ENCODE measurements around the gene KRTAP20-1.

The KRTAP20-1 gene, protein sequence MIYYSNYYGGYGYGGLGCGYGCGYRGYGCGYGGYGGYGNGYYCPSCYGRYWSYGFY

DNA sequence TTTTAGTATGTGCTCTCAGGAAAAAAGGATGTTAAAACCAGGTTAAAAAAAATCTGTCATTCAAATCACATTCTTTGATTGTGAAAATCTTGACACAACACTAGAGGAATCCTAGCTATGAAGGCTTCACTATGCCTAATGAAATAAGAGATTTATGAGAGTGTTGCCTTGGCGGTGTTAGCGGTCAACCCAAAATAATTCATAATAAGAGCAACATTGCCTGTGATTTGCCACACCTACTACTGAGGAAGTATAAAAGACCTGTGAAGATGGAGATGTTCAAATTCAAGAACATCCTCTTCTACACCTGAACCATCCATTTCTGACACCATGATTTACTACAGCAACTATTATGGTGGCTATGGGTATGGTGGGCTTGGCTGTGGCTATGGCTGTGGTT, at the start of gene KRTAP20-1:
TSS of gene KRTAP20-1 (plus strand) at position 301 of the 400 bp plus-strand sequence. CDS start at position 331, 30 bp downstream.
- no peak for DNase-seq (ENCODE audit: low read depth in 2 of 2, low spot score in 1 of 2)

DNA sequence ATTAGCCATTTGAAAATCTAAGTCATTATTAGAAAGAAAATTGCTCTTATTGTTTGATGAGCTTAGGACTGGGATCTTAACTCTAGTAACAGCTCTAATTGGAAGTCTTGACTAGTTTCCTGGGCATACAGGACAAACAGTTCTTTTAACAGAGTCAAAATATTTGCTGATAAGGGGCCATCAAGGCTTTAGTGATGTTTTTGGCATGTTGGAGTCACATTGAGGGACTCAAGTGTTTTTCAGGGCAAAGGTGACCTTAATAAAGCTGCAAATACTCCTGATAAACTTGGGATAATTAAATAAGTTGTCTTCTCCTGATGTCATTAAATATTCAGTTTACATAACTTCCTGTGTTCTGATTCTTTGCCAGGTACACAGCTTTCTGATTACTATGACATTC, 48.6 kb upstream of the KRTAP20-1 start:
- no peak for DNase-seq (ENCODE audit: low read depth in 2 of 2, low spot score in 1 of 2)

DNA sequence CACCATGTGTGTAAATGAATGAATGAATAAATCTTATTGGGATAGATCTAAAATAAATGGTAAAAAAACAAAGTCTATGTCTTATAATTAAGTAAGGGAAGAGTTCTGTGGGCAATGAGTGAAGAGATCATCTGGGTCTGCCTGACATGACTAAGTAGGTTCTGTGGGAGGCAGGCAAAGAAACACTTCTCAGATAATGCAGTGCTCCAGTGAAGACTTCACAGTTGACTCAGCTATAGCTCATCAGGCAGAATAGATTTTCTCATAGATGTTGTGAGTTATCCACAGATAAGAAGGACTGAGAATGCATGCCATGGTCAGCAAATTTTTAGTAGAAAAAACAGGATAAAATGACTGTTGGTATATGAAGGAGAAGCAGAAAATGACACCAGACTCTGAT, 38.5 kb upstream of the KRTAP20-1 start:
- no peak for DNase-seq (ENCODE audit: low read depth in 2 of 2, low spot score in 1 of 2)

DNA sequence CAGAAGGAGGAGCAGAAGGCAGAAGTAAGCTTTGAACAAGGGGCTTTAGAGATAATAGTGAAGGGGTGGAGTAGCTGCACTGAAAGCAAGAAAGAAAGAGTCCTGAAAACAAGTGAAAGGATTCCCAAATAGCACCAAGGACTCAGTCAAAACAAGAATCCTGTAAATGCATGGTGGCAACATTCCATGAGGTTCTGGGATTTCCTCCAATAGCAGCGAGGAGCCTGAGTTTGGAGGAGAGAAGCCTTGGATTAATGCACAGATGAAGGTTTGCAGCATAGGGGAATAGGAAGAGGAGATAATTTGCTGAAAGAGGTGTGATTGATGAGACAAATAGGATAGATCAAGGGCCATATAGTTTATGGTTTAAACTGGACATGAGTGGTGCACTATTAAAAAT, 36.9 kb upstream of the KRTAP20-1 start:
- no peak for DNase-seq (ENCODE audit: low read depth in 2 of 2, low spot score in 1 of 2)

DNA sequence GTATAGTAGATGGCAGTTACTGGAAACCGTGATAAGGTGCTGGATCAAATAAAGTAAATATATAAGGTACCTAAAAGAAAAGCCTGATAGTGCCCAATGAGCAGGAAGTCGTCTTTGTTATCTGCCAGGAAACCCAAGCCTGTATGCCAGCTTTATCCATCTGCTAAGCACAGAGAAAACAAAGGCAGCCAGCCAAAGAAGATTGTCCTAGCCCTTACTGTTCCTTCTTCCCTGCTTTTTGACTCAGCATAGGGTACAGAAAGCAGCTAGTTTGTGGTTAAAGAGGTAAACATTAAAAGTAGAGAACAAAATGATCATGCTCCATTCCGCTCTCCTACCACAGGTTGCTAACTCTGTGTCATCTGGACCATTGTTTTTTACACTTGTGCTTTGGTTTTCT, 36.1 kb upstream of the KRTAP20-1 start:
- no peak for DNase-seq (ENCODE audit: low read depth in 2 of 2, low spot score in 1 of 2)

DNA sequence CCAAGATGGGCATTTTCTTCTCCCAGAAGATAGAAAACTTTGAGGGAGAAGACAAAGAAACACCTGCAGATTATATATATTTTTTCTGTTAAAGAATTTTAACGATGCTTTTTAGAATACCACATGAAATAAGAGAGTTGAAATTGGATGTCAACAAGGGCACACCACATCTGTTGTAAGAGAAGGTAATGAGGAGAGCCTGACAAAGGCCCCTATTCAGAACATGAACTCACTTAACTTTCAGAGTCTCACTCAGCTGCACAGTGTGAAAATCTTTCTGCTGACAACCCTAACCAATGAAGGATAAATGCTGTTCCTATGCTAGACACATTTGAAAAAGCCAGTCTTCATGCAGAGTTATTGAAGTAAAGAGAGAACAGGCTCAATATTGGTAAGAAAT, 33.4 kb upstream of the KRTAP20-1 start:
- DNase-seq (ENCODE audit: low read depth in 2 of 2, low spot score in 1 of 2) = no peak

DNA sequence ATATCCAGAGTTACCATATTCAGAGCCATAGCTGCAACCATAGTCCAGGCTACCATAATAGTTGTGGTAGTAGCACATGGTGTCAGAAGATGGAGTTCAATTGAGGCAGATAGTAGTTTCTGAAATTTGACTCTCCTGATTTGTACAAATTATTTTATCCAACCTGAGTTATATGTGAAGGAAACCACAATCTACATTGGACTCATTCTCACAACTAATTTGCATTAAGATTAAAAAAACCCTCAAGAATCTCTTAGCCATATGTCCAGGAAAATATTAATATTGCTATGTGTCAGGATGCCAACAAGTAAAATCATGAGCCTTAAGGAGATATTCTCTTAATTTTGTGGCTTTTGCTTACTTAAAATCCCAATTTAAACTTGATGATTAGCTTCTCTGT, 25.9 kb upstream of the KRTAP20-1 start, which contains the start of gene KRTAP22-2:
TSS of gene KRTAP22-2 (minus strand) at position 101 of the 400 bp plus-strand sequence.
- no peak for DNase-seq (ENCODE audit: low read depth in 2 of 2, low spot score in 1 of 2)

DNA sequence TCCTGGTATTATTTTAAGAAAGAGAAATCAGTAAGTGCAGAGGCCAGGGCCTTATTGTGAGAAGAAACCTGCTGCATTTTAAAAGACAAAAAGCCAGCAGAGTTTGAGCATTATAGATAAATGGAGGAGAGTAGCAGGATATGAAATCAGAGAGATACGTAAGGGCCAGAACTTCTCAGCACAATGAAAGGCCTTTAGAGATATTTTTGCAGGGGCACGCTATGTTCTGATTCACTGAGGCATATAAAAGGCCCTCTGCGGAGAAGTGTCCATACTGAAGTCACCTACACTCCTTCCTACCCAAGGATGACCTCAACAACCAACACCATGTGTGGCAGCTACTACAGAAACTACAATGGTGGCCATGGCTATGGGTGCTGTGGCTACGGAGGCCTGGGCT, 24.1 kb upstream of the KRTAP20-1 start, which contains the start of gene KRTAP6-3:
TSS of gene KRTAP6-3 (plus strand) at position 301 of the 400 bp plus-strand sequence. CDS start at position 307, 6 bp downstream.
- no peak for DNase-seq (ENCODE audit: low read depth in 2 of 2, low spot score in 1 of 2)

DNA sequence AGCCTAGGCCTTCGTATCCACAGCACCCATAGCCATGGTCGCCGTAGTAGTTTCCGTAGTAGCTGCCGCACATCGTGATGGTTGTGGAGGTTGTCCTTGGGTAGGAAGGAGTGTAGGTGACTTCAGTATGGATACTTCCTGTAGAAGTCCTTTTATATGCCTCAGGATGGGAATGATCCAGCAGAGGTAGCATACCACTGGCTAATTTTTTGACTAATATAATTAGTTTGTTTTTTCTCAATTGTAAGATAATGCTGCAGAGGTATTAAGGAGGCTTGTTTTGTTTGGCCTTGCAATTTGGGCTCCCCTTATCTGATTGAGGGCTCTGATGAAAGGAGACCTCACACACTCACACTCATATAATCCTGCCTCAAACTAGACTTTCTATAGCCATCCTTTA, 17.4 kb upstream of the KRTAP20-1 start, which contains the start of gene KRTAP6-2:
TSS of gene KRTAP6-2 (minus strand) at position 101 of the 400 bp plus-strand sequence. CDS start at position 73, 28 bp downstream.
- DNase-seq (ENCODE audit: low read depth in 2 of 2, low spot score in 1 of 2) = no peak

DNA sequence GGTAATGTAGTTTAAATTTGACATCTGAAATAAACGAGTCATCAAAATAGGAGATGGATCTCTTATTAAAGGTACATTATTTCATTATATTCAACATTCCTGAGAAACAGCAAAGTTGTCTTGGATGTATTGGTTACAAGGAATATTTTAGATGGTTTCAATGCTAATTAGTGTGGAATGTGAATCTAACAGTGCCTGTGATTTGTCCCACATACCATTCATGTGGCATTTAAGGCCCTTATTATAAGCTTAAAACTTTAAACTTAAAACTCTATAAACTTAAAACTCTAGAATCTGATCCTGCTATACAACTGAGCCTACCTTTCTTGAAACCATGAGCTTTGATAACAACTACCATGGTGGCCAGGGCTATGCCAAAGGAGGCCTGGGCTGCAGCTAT, 15.4 kb upstream of the KRTAP20-1 start, which contains the start of gene KRTAP22-1:
TSS of gene KRTAP22-1 (plus strand) at position 301 of the 400 bp plus-strand sequence.
- DNase-seq (ENCODE audit: low read depth in 2 of 2, low spot score in 1 of 2) = no peak

DNA sequence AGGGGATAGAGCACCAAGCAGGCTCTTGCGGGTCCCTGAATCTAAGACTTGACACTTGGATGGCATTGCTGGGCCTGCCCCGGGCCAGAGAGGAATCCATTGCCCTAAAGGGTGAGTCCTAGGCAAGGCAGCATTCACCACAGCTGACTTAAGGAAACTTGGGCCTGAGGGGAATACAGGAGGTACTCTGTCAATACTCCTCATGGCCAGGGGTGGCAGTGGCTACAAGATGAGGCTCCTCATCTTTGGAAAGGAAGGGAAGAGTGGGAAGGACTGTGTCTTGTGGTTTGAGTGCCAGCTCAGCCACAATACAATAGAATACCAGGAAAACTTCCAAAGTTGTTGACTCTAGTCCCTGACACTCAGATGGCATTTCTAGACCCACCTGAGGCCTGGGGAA, 10.3 kb upstream of the KRTAP20-1 start:
- no peak for DNase-seq (ENCODE audit: low read depth in 2 of 2, low spot score in 1 of 2)

DNA sequence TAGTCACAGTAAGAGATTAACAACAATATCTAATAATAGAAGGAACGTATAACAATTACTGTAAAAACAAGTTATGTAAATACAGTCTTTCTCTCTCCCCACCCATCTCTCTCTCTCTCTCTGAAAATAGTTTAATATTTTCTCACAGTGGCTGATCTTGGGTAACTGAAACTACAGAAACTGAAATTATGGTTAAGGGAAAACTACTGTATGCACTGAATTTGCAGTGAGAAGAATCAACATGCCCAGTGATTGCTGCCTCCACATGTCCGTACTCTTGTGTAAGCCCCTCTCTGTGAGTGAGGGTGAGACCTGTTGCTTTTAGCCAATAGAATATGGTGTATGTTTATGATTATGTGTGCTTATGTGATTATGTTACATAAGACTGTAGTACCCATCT, 4.1 kb upstream of the KRTAP20-1 start:
- no peak for DNase-seq (ENCODE audit: low read depth in 2 of 2, low spot score in 1 of 2)

DNA sequence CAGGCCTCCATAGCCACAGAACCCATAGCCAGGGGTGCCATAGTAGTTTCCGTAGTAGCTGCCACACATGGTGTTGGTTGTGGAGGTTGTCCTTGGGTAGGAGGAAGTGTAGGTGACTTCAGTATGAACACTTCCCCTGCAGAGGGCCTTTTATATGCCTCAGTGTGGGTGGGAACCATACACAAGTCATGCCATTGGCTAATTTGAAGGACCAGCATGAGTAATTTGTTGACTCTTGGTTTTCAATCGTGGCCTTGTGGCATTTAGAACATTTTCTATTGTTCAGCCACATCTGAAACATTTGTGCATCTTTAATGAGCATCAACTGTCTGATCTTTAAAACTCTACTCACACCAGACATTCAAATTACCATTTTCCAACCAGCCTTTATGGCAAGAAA, 2.4 kb upstream of the KRTAP20-1 start, which contains the start of gene KRTAP6-1:
TSS of gene KRTAP6-1 (minus strand) at position 95 of the 400 bp plus-strand sequence. CDS start at position 69, 26 bp downstream.
- no peak for DNase-seq (ENCODE audit: low read depth in 2 of 2, low spot score in 1 of 2)

DNA sequence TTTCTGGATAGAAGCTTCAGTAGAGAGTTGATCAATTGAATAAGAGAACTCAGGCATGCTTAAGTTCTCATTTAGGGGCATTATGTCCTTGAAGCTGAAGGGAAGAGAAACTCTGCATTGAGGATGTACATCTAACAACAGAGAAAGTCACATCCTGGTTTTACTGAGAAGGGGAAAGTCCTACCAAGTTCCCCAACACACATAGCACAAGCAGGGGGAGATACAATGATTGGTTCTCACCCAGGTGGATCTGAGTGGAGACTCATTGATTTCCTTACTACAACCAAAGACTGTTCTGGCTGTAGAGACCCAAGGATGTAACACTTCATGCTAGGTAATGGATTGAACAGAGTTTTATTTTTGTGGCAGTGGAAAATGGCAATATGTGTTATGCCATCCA, 1.0 kb upstream of the KRTAP20-1 start:
- no peak for DNase-seq (ENCODE audit: low read depth in 2 of 2, low spot score in 1 of 2)

DNA sequence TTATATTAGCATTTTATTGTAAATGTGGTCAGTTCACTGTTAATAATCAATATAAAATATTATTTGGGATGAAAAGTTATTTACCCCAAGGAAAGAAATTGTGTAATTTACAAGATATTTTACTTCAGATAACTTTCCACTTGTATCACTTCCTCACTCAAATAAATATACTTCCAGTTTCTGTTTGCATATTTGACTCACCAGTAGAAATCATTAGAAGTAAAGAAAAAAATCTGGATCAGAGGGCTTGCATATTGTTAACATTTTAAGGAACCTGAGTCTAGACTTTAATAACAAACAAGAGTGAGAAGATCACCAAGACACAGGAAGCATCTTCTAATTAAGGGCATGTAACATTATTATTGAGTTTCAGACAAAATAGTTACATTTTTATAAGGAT, 3.9 kb downstream of the KRTAP20-1 start:
- DNase-seq (ENCODE audit: low read depth in 2 of 2, low spot score in 1 of 2) = no peak

DNA sequence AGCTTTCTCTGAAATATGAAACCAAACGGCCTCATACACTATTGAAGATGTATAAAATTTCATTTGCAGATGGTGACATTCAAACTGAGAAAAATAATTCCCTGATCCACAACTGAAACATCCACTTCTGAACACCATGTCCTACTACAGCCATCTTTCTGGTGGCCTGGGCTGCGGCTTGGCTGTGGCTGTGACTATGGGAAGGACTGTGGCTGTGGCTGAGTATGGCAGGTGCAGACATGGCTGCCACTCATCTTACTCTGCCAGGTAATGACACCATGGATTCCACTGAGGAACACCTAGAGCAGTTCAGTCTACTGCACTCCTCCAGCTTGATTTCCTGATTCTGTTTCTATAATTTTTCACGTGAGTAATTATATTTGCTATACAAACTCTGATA, 4.3 kb downstream of the KRTAP20-1 start, which contains the start of gene KRTAP20-4:
TSS of gene KRTAP20-4 (plus strand) at position 106 of the 400 bp plus-strand sequence.
- DNase-seq (ENCODE audit: low read depth in 2 of 2, low spot score in 1 of 2) = no peak

DNA sequence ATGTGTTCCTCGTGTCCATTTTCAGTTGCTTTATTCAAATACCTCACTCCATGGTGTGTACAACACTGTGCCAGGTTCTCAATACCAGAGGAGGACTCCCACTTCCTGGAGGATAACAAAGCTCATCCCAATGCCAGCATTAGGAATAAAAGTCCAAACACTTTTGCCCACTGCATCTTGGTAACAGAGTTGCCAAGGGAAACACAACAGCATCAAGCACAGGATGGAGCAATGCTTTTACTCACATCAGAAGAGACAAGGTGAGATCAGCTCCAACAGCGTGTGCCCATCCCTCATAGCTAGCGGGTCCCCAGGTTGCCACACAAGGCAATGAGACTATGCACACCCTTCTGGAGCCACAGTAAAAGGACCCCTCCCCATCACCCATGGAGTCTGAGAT, 7.1 kb downstream of the KRTAP20-1 start:
- no peak for DNase-seq (ENCODE audit: low read depth in 2 of 2, low spot score in 1 of 2)

DNA sequence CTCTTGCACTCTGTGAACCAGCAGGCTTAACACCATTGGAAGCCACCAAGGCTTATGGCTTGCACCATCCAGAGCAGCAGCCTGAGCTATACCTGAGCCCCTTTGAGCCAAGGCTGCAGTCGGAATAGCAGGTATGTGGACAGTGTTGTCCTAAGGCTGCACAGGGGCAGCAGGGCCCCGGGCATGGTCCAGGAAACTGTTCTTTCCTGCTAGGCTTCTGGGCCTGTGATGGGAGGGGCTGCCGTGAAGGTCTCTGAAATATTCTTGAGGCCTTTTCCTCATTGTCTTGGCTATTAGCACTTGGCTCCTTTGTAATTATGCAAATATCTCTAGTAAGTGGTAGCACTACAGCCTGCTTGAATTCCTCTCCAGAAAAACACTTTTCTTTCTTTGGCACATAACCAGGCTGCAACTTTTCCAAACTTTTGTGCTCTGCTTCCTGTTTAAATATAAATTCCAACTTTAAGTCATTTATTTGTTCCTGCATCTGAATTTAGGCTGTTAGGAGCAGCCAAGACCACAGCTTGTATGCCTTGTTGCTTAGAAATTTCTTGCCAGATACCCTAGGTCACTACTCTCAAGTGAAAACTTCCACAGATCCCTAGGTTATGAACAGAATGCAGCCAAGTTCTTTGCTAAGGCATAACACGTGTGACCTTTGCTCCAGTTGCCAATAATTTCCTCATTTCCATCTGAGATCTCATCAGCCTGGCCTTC, 9.4 kb downstream of the KRTAP20-1 start:
- DNase-seq (ENCODE audit: low read depth in 2 of 2, low spot score in 1 of 2) = no peak

DNA sequence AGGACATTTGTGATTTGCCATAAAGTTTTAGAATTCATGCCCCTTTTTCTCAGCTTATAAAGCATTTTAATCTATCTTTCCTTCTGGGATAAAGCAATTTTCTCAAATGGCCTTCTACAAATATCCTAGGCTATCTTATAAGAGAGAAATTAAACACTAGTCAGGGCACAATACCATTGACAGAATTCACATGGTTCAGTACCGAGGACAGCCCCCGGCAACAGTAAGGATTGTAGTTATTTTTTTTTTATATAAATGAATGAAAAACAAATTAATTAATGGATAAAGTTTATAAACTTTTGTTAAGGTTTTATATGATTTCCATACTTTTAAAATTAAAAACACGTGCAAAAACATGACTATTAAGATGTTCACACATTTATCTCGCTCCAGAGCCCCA, 11.9 kb downstream of the KRTAP20-1 start:
- DNase-seq (ENCODE audit: low read depth in 2 of 2, low spot score in 1 of 2) = no peak

DNA sequence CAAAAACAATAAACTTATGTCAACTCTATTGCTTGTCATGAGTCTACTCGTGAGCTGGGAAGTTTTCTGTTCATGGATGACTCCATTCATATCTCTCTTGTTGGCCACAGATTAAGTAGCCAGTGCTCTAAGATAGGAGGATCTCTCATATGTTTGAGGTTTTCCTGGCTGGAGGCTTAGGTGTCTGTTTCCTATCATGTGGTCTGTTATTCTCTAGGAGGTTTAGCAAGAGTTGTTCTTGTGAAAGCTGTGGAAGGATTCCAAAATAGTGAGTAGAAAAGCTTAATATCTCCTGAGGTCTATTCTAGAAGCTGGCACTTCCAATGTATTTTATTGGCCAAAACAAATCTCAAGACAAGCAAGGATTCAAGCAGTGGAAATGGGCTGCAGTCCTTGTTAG, 13.0 kb downstream of the KRTAP20-1 start:
- no peak for DNase-seq (ENCODE audit: low read depth in 2 of 2, low spot score in 1 of 2)

DNA sequence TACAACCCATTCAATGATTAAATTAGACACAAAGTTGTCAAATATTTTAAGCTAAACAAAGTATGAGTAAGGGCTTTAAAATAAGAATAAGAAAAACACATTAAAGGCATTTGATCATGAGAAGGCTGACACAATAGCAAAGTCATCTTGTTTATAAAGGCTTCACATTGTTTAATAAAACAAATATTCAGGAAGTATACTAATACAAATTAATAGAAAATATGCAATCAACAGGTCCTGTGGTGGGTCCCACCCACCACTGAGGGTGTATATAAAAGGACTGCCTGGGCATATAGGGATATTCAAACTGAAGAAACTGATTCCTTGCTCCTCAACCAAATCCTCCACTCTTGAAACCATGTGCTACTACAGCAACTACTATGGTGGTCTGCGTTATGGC, 18.7 kb downstream of the KRTAP20-1 start, which contains the start of gene KRTAP20-2:
TSS of gene KRTAP20-2 (plus strand) at position 301 of the 400 bp plus-strand sequence. CDS start at position 359, 58 bp downstream.
- DNase-seq (ENCODE audit: low read depth in 2 of 2, low spot score in 1 of 2) = no peak

DNA sequence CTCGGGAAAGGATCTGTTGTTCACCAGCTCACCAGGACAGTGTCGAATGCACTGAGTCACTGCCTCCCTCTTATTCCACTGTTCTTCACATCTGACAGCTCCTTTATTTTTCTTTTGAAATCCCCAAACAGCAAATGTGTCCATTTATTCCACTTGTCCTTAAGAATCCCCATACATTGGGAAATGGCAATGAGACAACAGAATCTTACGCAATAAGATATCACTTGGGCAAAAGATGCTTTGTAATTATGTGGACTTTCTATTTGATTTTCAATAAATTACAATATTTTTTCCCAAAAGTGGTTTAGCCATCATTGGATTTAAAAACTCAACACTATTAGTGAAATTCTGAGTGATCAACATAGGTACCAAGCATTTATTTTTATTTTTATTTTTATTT, 22.5 kb downstream of the KRTAP20-1 start:
- DNase-seq (ENCODE audit: low read depth in 2 of 2, low spot score in 1 of 2) = no peak
